HK-2 (cell line): ENCODE results near the gene ENTREP1.

Source experiments
- DNase-seq: peaks from one replicate; pipeline ENCODE4 v3.0.0-alpha.2; 2018; ENCODE audit not compliant: unreplicated experiment

ENTREP1 gene

GRCh38 chr9:69322256-69322655 lies 2.8 kb upstream of the ENTREP1 start:
- DNase-seq = no peak

DNA sequence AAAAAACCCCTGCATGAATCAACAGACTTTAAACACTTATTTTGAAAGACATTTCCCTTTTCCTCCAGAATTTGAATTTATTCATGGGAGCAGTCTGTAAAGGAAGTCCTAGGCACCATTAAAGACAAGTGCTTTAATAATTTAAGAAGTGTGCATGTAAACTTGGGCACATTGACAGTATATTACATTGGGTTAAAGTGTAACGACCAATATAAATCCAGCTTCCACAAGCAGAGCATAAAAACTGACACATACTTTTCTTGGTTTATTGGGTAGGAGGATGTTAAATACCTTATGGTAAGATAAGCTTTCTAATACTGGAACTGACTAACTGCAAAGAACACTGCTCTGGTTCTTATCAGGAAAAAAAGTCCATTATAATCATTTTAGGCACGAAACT lies 1.2 kb upstream of the ENTREP1 start:
- no peak for DNase-seq

- DNase-seq = no peak
Measured at GRCh38 chr9:69325409-69326212, 596 bp downstream of the ENTREP1 start.

DNA sequence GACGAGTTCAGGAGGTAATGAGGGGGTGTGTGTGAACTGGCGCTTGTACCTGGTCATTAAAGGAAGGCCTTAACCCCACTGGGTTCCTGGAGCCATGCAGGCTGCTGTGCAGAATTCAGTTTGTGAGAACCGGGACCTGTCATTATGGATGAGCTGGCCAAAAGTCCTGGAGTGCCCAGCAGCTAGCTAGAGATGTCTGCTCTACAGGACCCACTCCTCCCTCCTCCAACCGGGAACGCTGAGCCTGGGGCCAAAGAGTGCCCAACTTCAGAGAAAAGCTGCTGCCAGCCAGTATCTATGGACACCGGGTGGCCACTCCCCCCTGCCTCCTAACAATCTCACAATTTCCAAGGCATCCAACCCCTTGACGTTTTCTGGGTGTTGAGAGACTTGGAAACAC lies 1.2 kb downstream of the ENTREP1 start:
- no peak for DNase-seq

DNA sequence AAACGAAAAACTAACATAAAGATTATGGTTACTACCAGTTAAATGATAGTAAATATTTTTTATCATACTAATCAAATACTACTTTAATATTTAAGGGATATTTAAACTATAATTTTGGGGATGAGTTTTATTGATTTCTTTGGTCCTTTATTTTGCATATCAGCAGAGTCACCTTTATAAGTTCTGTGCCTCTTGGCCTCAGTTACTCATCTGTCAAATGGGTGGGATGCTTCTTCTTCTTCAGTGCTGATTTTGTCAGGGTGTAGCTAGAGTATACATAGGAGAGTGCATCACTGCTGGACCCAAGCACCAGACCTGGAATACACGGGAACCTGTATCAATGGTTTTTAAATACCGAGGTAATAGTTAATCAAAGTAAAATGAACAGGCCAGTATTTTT lies 5.6 kb downstream of the ENTREP1 start:
- no peak for DNase-seq

- no peak for DNase-seq
Measured at GRCh38 chr9:69331444-69331843, 6.4 kb downstream of the ENTREP1 start.

- DNase-seq = no peak
Measured at GRCh38 chr9:69332067-69332685, 7.2 kb downstream of the ENTREP1 start.

DNA sequence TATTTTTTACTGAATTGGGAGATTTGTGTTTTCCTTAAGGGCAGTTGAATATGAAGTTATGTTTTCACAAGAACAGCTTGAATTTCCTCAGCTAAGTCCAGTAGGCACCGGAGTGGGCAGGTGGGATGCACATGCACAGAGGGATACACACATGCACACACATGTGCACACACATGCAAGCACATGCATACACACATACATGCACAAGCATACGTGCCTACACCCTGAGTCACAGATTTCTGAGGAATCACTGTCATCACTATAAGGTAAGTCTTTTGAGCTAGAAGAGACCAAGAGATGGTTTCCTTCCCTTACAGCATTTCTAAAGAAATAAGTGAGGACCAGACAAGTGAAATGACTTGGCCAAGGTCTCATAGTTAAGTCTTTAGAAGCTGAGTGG lies 8.7 kb downstream of the ENTREP1 start:
- no peak for DNase-seq

- DNase-seq = no peak
Measured at GRCh38 chr9:69334317-69334716, 9.3 kb downstream of the ENTREP1 start.

DNA sequence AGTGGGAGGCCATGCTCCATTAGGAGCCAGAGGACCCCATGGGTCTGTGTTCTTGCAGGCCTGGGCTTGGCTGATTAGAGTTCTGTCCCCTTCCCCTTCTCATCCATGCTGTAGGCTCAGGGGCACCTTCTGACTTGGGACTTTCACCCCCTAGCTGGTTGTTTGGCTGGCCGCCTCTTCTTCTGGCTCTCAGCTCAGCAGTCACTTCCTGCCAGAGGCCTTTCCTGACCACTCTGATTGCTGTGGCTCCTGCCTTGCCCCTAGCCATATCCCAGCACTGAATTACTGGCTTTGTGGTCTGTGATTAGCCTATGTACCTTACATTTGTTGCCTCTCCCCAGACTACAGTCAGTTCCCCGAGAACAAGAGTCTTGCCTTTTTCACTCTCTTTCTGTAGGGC lies 14.6 kb downstream of the ENTREP1 start:
- DNase-seq = no peak

- DNase-seq = no peak
Measured at GRCh38 chr9:69340631-69341030, 15.6 kb downstream of the ENTREP1 start.

DNA sequence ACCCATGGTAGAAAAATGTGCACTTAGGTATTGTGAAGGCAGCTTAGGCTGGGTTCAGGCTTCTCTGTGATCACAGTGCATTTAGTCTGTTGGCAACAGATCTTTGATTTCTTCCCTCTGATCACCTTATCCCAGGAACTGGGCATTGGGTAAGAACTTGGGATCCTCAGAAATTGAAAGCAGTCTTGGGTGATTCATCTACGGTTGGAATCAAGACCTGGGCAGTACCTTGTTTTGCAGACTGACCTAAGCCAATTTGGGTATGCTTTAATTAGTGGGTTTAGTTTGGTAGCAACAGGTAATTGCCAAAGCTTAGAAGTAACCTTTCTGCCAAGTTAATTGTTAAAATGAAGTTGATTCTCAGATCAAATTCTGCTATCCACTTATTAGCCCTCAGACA lies 17.8 kb downstream of the ENTREP1 start:
- no peak for DNase-seq

DNA sequence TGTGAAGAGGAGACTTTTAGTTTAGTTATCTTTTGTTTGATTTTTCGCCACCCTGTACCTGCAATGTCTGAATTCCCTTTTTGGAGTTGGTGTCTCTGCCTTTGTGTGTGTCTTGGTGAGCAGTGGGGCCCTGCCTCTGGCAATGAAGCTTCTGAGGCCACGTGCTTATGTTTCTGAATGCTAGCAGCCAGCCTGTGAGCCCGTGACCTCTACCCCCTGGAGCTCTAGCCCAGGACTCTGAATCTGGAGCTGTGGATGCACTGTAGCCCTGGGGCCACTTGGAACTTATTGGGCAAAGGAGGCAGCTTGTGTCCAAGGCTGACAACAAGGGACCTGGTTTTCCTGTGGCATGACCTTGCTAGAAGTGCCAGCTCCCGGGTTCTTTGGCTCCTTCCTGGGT lies 19.4 kb downstream of the ENTREP1 start:
- DNase-seq = no peak

GRCh38 chr9:69346596-69347390 lies 21.8 kb downstream of the ENTREP1 start:
- DNase-seq = no peak

DNA sequence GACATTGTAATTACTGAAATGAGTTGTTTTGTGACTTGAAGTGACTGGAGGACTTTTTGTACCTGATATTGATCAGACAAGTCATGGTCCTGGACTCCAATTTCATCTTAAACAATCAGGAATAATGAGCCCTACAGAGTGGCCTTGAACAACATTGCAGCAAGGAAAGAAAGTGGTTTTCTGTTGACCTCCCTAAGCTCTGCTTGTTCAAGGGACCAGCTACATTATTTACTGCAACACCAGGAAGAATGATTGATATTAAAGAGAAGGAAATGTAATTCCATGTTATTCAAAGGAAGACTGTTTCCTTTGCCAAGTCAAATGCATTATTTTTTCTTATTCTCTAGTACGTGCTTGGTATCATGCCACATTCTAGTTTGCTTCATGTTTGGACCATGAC lies 22.6 kb downstream of the ENTREP1 start:
- no peak for DNase-seq

DNA sequence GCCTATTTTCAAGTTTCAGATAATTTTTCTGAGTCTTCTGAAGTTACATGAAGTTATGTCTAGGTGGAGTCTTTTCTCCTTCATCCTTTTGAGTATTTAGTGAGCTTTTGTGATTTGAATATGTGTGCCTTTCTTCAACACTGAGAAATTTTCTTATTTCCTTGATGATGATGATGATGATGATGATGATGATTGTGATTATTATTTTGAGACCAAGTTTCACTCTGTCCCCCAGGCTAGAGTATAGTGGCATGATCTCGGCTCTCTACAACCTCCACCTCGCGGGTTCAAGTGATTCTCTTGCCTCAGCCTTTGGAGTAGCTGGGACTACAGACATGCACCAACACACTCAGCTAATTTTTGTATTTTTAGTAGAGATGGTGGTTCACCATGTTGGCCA lies 26.2 kb downstream of the ENTREP1 start:
- no peak for DNase-seq

GRCh38 chr9:69355232-69355631 lies 30.2 kb downstream of the ENTREP1 start:
- DNase-seq = no peak

DNA sequence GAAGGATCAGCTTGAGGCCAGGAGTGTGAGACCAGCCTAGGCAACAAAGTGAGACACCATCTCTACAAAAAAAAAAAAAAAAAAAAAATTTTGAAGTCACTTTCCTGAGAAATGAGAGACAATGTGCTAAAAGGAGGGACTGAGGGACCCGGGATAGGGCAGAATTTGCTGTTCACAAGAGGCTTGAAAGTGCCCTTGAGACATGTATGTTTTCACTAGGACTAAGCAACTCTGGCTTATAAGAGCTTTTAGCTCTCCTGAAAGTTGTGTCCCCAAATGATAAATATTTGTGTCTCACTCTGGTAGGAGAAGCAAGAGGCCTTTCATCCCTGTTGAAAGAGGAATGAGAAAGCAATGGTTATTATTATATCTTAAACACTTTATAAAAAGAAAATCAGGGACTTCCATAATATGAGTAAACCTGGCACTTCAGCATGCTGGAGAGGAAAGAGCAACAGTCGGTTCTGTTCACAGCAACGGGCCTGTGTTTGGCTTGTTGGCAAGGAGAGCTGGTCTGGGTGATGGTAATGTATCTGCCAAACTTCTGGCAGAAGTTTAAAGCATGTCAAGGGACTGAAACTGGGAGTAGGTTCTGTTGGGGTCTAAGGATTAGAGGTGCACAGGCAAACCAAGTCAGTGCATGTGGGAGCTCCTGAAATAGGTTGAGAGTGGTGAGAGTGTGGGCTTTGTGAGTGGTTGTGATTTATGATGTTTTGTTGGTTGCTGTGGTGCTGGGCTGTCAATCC lies 32.2 kb downstream of the ENTREP1 start:
- DNase-seq = no peak

- no peak for DNase-seq
Measured at GRCh38 chr9:69357821-69358220, 32.8 kb downstream of the ENTREP1 start.

DNA sequence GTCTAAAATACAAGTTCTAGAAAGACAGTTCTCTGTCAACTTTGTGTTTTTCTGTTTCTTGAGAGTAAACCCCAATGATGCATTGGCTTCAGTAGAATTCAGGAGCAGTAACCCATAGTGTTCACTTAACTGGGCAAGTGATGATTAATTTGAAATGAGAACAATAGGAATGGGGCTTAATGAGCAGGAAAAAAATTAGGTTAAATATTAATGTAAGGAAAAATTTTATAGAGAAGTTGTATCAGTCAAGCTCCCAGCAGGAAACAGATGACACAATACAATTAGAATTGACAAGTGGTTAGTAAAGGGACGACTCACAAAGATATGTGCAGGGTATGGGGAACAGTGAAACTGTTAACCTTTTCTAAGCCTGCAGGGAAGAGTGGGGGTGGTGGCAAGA lies 38.2 kb downstream of the ENTREP1 start:
- no peak for DNase-seq

DNA sequence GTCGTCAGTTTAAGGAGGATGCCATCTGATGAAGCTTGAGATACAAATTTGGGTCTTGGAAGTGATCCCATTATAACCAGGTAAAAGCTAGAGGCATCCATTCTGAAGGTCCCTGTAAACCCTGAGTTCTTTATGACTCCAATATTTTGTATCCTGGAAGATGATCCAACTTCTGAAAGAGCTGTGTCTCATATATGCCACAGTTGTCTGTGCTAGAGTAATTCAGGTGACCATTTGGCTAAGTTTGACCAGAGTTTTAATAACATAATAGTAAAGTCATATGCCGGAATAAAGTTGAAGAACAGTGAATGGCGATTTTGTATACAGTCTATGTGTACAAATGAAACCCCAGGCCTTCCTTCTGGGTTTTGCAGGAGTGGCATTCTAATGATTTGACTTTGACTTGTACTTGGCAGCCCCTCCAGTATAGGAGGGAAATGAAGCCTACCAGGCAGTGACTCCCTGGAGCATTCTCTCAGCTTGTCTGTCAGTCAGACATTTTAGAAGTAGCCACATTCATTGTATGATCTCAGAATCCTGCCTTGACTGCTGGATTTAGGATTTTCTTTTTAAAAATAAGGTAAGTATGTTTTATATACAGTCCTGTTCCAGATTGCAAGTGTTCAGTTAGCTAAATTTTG lies 39.6 kb downstream of the ENTREP1 start:
- DNase-seq = no peak

GRCh38 chr9:69370430-69370829 lies 45.4 kb downstream of the ENTREP1 start:
- no peak for DNase-seq
